ENCODE measurements around the gene CIB2.

The CIB2 gene

GRCh38 chr15:78127882-78128281 lies 3.4 kb downstream of the CIB2 start:
- DNase-seq (ENCODE audit: low read depth in 2 of 2) = no peak
- no peak overlapping the region for H3K4me3 ChIP-seq (replicated peaks in 1 of 2; ENCODE audit: low read depth in 2 of 2, low read length in 2 of 2)
- TF ChIP-seq, protein P1, sequence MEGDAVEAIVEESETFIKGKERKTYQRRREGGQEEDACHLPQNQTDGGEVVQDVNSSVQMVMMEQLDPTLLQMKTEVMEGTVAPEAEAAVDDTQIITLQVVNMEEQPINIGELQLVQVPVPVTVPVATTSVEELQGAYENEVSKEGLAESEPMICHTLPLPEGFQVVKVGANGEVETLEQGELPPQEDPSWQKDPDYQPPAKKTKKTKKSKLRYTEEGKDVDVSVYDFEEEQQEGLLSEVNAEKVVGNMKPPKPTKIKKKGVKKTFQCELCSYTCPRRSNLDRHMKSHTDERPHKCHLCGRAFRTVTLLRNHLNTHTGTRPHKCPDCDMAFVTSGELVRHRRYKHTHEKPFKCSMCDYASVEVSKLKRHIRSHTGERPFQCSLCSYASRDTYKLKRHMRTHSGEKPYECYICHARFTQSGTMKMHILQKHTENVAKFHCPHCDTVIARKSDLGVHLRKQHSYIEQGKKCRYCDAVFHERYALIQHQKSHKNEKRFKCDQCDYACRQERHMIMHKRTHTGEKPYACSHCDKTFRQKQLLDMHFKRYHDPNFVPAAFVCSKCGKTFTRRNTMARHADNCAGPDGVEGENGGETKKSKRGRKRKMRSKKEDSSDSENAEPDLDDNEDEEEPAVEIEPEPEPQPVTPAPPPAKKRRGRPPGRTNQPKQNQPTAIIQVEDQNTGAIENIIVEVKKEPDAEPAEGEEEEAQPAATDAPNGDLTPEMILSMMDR (IDR thresholded peaks at IDR 0.05; ENCODE audit: low read depth, low read length) = no peak

GRCh38 chr15:78125267-78125666 lies 6.0 kb downstream of the CIB2 start:
- no peak for DNase-seq (ENCODE audit: low read depth in 2 of 2)
- H3K4me3 ChIP-seq (replicated peaks in 1 of 2; ENCODE audit: low read depth in 2 of 2, low read length in 2 of 2) = no peak overlapping the region
- TF ChIP-seq, protein P1 (IDR thresholded peaks at IDR 0.05; ENCODE audit: low read depth, low read length) = no peak

- DNase-seq (ENCODE audit: low read depth in 2 of 2) = no peak
- no peak overlapping the region for H3K4me3 ChIP-seq (replicated peaks in 1 of 2; ENCODE audit: low read depth in 2 of 2, low read length in 2 of 2)
- TF ChIP-seq, protein P1 (IDR thresholded peaks at IDR 0.05; ENCODE audit: low read depth, low read length) = no peak
Measured at GRCh38 chr15:78120523-78120922, 10.7 kb downstream of the CIB2 start.

GRCh38 chr15:78112551-78112950 lies 18.7 kb downstream of the CIB2 start:
- no peak for DNase-seq (ENCODE audit: low read depth in 2 of 2)
- TF ChIP-seq, protein P1 (IDR thresholded peaks at IDR 0.05; ENCODE audit: low read depth, low read length) = no peak

DNA sequence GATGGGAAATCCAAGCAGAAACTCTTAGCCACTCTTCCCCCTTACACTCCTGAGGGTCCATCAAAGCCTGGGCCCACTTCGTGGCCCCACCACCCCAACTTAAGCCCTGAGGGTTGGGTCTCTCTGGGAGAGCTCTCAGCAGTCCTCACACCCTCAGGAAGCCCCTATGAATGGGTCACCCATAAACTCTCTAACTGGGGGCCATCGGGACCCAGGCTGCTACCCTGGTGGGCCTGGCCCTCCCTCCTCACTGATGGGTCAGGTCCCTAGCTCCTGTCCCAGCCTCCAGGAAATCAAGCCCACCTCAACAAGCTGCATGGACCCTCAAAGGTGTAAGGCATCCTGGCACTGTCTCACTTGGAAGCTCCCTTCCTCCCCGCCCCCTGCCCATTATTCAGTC lies 19.5 kb downstream of the CIB2 start:
- TF ChIP-seq, protein P1 (IDR thresholded peaks at IDR 0.05; ENCODE audit: low read depth, low read length) = no peak
- H3K4me3 ChIP-seq (replicated peaks in 1 of 2; ENCODE audit: low read depth in 2 of 2, low read length in 2 of 2) = no peak overlapping the region
- DNase-seq (ENCODE audit: low read depth in 2 of 2) = no peak

More at GRCh38 chr15:78112551-78112950, 18.7 kb downstream of the CIB2 start:
- H3K4me3 ChIP-seq (replicated peaks in 1 of 2; ENCODE audit: low read depth in 2 of 2, low read length in 2 of 2) = no peak overlapping the region

GRCh38 chr15:78110916-78111475 lies 20.2 kb downstream of the CIB2 start:
- H3K4me3 ChIP-seq (replicated peaks in 1 of 2; ENCODE audit: low read depth in 2 of 2, low read length in 2 of 2) = no peak overlapping the region
- DNase-seq (ENCODE audit: low read depth in 2 of 2) = no peak
- TF ChIP-seq, protein P1 (IDR thresholded peaks at IDR 0.05; ENCODE audit: low read depth, low read length) = no peak

DNA sequence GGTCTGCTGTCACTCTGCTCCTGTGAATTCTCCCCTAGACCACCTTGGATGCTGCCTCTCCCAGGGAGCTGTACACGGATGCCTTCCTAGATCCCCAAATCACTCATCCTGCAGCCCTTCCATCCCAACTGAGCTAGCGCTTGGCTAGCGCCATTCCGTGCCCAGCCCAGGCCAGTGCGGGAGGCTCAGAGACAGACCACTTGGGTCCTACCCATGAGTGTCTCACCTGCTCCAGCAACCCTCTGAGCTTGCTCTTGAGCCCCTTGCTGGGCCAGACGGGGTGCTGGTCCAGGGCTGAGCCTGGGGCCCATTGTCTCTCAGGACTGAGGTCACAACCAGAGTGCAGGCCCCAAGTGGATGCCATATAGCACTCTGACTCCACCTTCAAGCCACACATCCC lies 21.1 kb downstream of the CIB2 start:
- H3K4me3 ChIP-seq (replicated peaks in 1 of 2; ENCODE audit: low read depth in 2 of 2, low read length in 2 of 2) = no peak overlapping the region
- DNase-seq (ENCODE audit: low read depth in 2 of 2) = no peak
- TF ChIP-seq, protein P1 (IDR thresholded peaks at IDR 0.05; ENCODE audit: low read depth, low read length) = no peak

All from cardiac fibroblast (primary cell).